GM13977 (cell line): ENCODE data around the gene MISP.

ENCODE experiments used
- DNase-seq: peaks from one replicate; pipeline ENCODE4 v3.0.0; 2012; ENCODE audit warnings: low spot score
- CTCF ChIP-seq: IDR thresholded peaks from 2 replicates; pipeline ENCODE4 v1.5.1; 2012; ENCODE audit warnings: mild to moderate bottlenecking, control low read depth; ENCODE audit not compliant: insufficient read depth; ENCODE audit errors: extremely low read depth, missing control alignments
- in situ Hi-C: fragments of 300-500 bp; cut with MboI; formaldehyde crosslinking; loops from one replicate; pipeline ENCODE4 v1.12.0; 2022; ENCODE audit warnings: low sequenced_read_pairs, low pct_unique_long_range_greater_than_20kb, mixed read lengths, inconsistent platforms; ENCODE audit not compliant: unreplicated experiment

MISP gene

GRCh38 chr19:782878-783668, 32.2 kb downstream of the MISP start:
- DNase-seq, result no peak
- no peak for TF ChIP-seq CTCF
- in situ Hi-C loops, result no loop called here

- no peak for DNase-seq
- no peak for TF ChIP-seq CTCF
- in situ Hi-C loops, result no loop called here
These were observed 33.6 kb downstream of the MISP start for GRCh38 chr19:784541-784940.

GRCh38 chr19:787536-787935, 36.6 kb downstream of the MISP start:
- no peak for DNase-seq
- in situ Hi-C loops, result no loop called here
- TF ChIP-seq CTCF, result no peak

- TF ChIP-seq CTCF, result no peak
These were observed 37.7 kb downstream of the MISP start for GRCh38 chr19:788686-788982.

GRCh38 chr19:788983-789700, 38.2 kb downstream of the MISP start:
- in situ Hi-C loops, result no loop called here
- TF ChIP-seq CTCF, result no peak
- DNase-seq, result no peak

More at GRCh38 chr19:788686-788982, 37.7 kb downstream of the MISP start:
- in situ Hi-C loops, result no loop called here
- DNase-seq, result no peak

- TF ChIP-seq CTCF, result no peak
- in situ Hi-C loops, result no loop called here
- DNase-seq, result no peak
These were observed 38.8 kb downstream of the MISP start for GRCh38 chr19:789701-790060.
